ENCODE data around the gene TADA3.

DNA sequence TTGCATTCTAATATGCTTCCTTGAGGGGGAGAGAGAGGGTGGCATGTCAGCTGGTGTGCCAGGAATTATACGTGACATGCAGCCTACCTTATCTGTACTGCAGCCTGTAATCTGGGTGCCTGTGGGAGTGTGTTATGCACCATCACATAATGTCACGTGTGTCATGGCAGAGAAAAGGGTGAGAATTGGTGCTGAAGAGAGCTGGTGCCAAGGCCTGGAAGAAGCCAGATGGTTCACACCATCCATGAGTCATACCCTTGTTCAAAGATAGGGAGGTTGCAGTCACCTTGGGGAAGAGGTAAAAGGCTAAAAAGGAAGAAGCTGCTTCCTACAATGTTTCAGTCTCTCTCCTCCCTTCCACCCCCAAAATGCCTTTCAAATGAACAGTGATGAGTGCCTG lies 55.4 kb downstream of the TADA3 start:
- TF ChIP-seq, protein P1, sequence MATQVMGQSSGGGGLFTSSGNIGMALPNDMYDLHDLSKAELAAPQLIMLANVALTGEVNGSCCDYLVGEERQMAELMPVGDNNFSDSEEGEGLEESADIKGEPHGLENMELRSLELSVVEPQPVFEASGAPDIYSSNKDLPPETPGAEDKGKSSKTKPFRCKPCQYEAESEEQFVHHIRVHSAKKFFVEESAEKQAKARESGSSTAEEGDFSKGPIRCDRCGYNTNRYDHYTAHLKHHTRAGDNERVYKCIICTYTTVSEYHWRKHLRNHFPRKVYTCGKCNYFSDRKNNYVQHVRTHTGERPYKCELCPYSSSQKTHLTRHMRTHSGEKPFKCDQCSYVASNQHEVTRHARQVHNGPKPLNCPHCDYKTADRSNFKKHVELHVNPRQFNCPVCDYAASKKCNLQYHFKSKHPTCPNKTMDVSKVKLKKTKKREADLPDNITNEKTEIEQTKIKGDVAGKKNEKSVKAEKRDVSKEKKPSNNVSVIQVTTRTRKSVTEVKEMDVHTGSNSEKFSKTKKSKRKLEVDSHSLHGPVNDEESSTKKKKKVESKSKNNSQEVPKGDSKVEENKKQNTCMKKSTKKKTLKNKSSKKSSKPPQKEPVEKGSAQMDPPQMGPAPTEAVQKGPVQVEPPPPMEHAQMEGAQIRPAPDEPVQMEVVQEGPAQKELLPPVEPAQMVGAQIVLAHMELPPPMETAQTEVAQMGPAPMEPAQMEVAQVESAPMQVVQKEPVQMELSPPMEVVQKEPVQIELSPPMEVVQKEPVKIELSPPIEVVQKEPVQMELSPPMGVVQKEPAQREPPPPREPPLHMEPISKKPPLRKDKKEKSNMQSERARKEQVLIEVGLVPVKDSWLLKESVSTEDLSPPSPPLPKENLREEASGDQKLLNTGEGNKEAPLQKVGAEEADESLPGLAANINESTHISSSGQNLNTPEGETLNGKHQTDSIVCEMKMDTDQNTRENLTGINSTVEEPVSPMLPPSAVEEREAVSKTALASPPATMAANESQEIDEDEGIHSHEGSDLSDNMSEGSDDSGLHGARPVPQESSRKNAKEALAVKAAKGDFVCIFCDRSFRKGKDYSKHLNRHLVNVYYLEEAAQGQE (IDR thresholded peaks at IDR 0.05; ENCODE audit: insufficient read depth in 1 of 2, low read depth in 2 of 2, low read length in 2 of 2) = no peak
- no peak for TF ChIP-seq FOXP2 (optimal IDR thresholded peaks at IDR 0.05; ENCODE audit: borderline replicate concordance, extremely low read depth, extremely low read length, insufficient read depth)
- TF ChIP-seq POLR2AphosphoS5 (IDR thresholded peaks at IDR 0.05; ENCODE audit: low read depth, low read length) = no peak
- TF ChIP-seq SIN3A (IDR thresholded peaks at IDR 0.05; ENCODE audit: borderline replicate concordance, insufficient read depth, low read length) = no peak

Measured in PFSK-1 (cell line).